Measurements from ENCODE around the gene ELK4. TPM values are rescaled to one million over a fixed set of nuclear protein-coding genes. Genes with fewer than 3 reads are reported as not detected.

Gene ELK4
- total RNA-seq, 2 experiments from 2014 or later, result 54.0 to 57.4 TPM

- CTCF ChIA-PET, result interaction anchor here (1.7 to 2.5 kb wide), 2 partner anchors 11 to 19 kb away, joined by 4 to 9 read pairs; no protein-coding TSS in a partner anchor
These were observed 59.4 kb downstream of the ELK4 start for GRCh38 chr1:205572421-205572820.

GRCh38 chr1:205571747-205572146 is 60.1 kb downstream of the ELK4 start:
- Mint-ChIP-seq H3K27me3 (peaks cover 27% of the 10 kb centered on the region), H3K36me3 (ENCODE audit: low read depth) (no peaks in the 10 kb centered on the region), H3K9me3 (ENCODE audit: low read depth) (no peaks in the 10 kb centered on the region), H3K4me3 (no peak overlapping the region), H3K27ac (no peak overlapping the region), H3K4me1 (peaks cover 3% of the 10 kb centered on the region)
- CTCF ChIA-PET, result interaction anchor here (1.0 to 2.5 kb wide), 3 partner anchors 12 to 29 kb away, joined by 3 to 9 read pairs (median 3); no protein-coding TSS in a partner anchor
- intact Hi-C loops (cut with DNase I, micrococcal nuclease), result no loop called here
- ATAC-seq (no peak), DNase-seq (no peak)
- POLR2A ChIA-PET, result no interaction called here

More at GRCh38 chr1:205572421-205572820, 59.4 kb downstream of the ELK4 start:
- no peak for ATAC-seq
- POLR2A ChIA-PET, result no interaction called here
- no peak overlapping the region for H3K27ac Mint-ChIP-seq
- no peaks in the 10 kb centered on the region for H3K9me3 Mint-ChIP-seq (ENCODE audit: low read depth)
- no peak overlapping the region for H3K4me3 Mint-ChIP-seq
- H3K4me1 Mint-ChIP-seq, result peaks cover 3% of the 10 kb centered on the region
- no peaks in the 10 kb centered on the region for H3K36me3 Mint-ChIP-seq (ENCODE audit: low read depth)
- DNase-seq, result no peak
- H3K27me3 Mint-ChIP-seq, result peaks cover 21% of the 10 kb centered on the region
- intact Hi-C loops (cut with DNase I, micrococcal nuclease), result no loop called here

GRCh38 chr1:205570796-205571537 is 60.8 kb downstream of the ELK4 start:
- peak; percentile 26 for ATAC-seq
- no peak for DNase-seq
- ChIA-PET POLR2A (no interaction called here), CTCF (interaction anchor here (0.6 to 2.5 kb wide), 12 partner anchors 10 to 402 kb away, joined by 3 to 9 read pairs (median 3); no protein-coding TSS in a partner anchor)
- Mint-ChIP-seq H3K36me3 (ENCODE audit: low read depth) (no peaks in the 10 kb centered on the region), H3K4me1 (peaks cover 3% of the 10 kb centered on the region), H3K27ac (no peak overlapping the region), H3K4me3 (no peak overlapping the region), H3K9me3 (ENCODE audit: low read depth) (no peaks in the 10 kb centered on the region), H3K27me3 (peaks cover 30% of the 10 kb centered on the region)
- intact Hi-C loops (cut with DNase I, micrococcal nuclease), result no loop called here

DNA sequence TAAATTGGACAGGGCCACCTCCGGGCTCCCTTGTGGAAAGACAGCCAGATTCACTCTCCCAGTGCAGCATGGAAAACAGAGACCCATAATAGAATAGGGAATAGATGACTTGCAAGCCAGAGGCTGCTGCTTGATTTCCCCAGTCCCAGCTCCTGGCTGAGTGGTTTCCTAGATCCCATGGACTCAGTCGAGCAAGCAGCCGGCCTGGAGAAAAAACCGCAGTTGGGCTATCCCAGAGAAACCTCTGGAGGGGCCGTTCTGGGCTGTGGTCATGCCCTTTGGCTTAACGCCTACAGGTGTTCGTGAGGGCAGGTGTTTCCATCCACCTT is 61.7 kb downstream of the ELK4 start:
- ATAC-seq, result no peak
- intact Hi-C loops (cut with DNase I, micrococcal nuclease), result no loop called here
- ChIA-PET CTCF (interaction anchor here (0.6 to 2.5 kb wide), 9 partner anchors 11 to 401 kb away, joined by 3 to 9 read pairs (median 3); no protein-coding TSS in a partner anchor), POLR2A (no interaction called here)
- no peaks in the 10 kb centered on the region for H3K36me3 Mint-ChIP-seq (ENCODE audit: low read depth)
- no peak overlapping the region for H3K27ac Mint-ChIP-seq
- peaks cover 31% of the 10 kb centered on the region for H3K27me3 Mint-ChIP-seq
- DNase-seq, result no peak
- no peak overlapping the region for H3K4me3 Mint-ChIP-seq
- no peaks in the 10 kb centered on the region for H3K9me3 Mint-ChIP-seq (ENCODE audit: low read depth)
- peaks cover 3% of the 10 kb centered on the region for H3K4me1 Mint-ChIP-seq

GRCh38 chr1:205569411-205570172 is 62.2 kb downstream of the ELK4 start:
- POLR2A ChIA-PET, result no interaction called here
- DNase-seq (no peak), ATAC-seq (no peak)
- H3K9me3 Mint-ChIP-seq (ENCODE audit: low read depth), result no peaks in the 10 kb centered on the region
- intact Hi-C loops (cut with DNase I, micrococcal nuclease), result no loop called here
- H3K27me3 Mint-ChIP-seq, result peaks cover 32% of the 10 kb centered on the region
- H3K36me3 Mint-ChIP-seq (ENCODE audit: low read depth), result no peaks in the 10 kb centered on the region
- H3K27ac Mint-ChIP-seq, result no peak overlapping the region
- CTCF ChIA-PET, result interaction anchor here (0.7 to 1.2 kb wide), 4 partner anchors 10 to 401 kb away, joined by 3 to 6 read pairs (median 4); no protein-coding TSS in a partner anchor
- H3K4me1 Mint-ChIP-seq, result peaks cover 3% of the 10 kb centered on the region
- H3K4me3 Mint-ChIP-seq, result no peak overlapping the region

DNA sequence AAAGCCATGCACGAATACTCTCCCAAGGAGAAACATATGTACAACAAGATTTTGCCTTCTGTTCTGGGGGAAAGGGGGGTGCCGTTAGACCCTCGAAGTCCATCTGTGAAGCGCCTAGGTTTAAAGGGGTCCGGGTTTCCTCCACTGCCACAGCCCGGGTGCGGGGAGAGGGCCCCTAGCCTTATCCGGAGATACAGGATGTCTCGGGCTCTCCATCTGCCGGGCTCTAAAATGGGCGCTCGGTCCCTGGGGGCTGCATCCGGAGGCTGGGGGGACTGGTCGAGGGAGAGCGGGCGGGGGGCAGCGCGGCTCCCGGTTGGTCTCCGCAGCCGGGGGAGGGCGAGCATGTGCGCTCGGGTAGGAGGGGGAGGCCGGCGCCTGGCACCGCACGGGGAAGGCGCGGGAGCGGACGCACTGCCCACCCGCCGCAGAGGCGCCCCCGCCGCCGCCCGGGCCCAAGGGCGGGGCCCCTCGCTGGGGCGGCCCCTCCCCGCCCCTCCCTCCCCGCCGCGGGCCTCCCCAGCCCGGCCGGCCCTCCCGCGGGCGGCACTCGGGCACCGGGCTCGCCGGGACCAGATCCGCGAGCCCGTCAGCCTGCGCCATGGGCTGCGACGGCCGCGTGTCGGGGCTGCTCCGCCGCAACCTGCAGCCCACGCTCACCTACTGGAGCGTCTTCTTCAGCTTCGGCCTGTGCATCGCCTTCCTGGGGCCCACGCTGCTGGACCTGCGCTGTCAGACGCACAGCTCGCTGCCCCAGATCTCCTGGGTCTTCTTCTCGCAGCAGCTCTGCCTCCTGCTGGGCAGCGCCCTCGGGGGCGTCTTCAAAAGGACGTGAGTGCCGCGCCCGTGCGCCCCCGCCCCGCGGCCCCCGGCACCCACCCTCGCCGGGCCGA is 63.1 kb downstream of the ELK4 start:
- peaks cover 3% of the 10 kb centered on the region for H3K4me1 Mint-ChIP-seq
- peak; percentile 53 for ATAC-seq
- ChIA-PET CTCF (interaction anchor here (0.8 to 1.6 kb wide), 4 partner anchors 10 to 90 kb away, joined by 3 to 6 read pairs (median 4); no protein-coding TSS in a partner anchor), POLR2A (no interaction called here)
- peaks cover 38% of the 10 kb centered on the region for H3K27me3 Mint-ChIP-seq
- H3K36me3 Mint-ChIP-seq (ENCODE audit: low read depth), result no peaks in the 10 kb centered on the region
- DNase-seq, result peak; percentile 38
- no peaks in the 10 kb centered on the region for H3K9me3 Mint-ChIP-seq (ENCODE audit: low read depth)
- no peak overlapping the region for H3K27ac Mint-ChIP-seq
- peak overlapping the region; percentile 47 for H3K4me3 Mint-ChIP-seq
- intact Hi-C loops (cut with DNase I, micrococcal nuclease), result no loop called here

DNA sequence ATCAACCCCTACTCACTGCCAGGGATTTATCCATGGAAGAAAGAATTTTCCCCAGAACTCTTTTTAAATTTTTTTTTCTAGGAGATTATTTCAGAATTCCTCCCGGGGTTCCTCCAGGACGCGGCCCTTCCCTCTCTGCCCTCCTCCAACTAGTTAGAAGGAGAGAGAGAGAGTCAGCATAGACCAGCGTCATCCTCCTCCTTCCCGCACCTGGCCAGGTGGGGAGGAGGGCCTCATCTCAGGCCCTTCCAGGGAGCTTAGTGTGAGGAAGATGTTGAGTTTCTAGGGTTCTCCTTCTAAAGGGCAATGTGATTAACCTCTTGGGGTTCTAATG is 63.7 kb downstream of the ELK4 start:
- H3K4me1 Mint-ChIP-seq, result peaks cover 3% of the 10 kb centered on the region
- peaks cover 40% of the 10 kb centered on the region for H3K27me3 Mint-ChIP-seq
- H3K4me3 Mint-ChIP-seq, result no peak overlapping the region
- ChIA-PET POLR2A (no interaction called here), CTCF (interaction anchor here (1.4 to 1.6 kb wide), 2 partner anchors 24 to 46 kb away, joined by 3 to 6 read pairs; no protein-coding TSS in a partner anchor)
- no peak for ATAC-seq
- DNase-seq, result no peak
- no peaks in the 10 kb centered on the region for H3K9me3 Mint-ChIP-seq (ENCODE audit: low read depth)
- no peak overlapping the region for H3K27ac Mint-ChIP-seq
- H3K36me3 Mint-ChIP-seq (ENCODE audit: low read depth), result no peaks in the 10 kb centered on the region
- intact Hi-C loops (cut with DNase I, micrococcal nuclease), result no loop called here

GRCh38 chr1:205567716-205568115 is 64.1 kb downstream of the ELK4 start:
- Mint-ChIP-seq H3K4me1 (peaks cover 3% of the 10 kb centered on the region), H3K27ac (no peak overlapping the region), H3K36me3 (ENCODE audit: low read depth) (no peaks in the 10 kb centered on the region), H3K9me3 (ENCODE audit: low read depth) (no peaks in the 10 kb centered on the region), H3K4me3 (no peak overlapping the region), H3K27me3 (peaks cover 40% of the 10 kb centered on the region)
- DNase-seq (no peak), ATAC-seq (no peak)
- ChIA-PET POLR2A (no interaction called here), CTCF (interaction anchor here (0.5 to 1.6 kb wide), 3 partner anchors 24 to 967 kb away, joined by 3 to 6 read pairs (median 3); no protein-coding TSS in a partner anchor)
- intact Hi-C loops (cut with DNase I, micrococcal nuclease), result no loop called here

DNA sequence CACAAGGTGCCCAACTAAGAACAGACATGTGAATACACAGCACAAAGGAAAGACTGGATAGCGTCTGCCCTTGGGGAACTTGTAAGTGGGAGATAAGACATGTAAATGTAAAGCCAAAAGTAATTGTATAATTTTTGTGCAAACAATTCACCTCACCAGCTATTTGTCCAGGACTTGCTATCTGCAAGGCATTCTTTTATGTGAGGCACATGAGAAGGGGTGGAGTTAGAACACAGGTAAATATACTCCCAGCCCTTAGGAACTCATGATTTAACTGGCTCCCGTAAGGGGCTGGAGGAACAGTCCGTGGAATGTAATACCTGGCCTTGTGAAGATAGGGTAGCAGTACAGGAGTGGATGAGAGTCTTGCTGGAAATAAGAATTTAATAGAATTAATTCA is 66.0 kb downstream of the ELK4 start:
- Mint-ChIP-seq H3K4me1 (peaks cover 3% of the 10 kb centered on the region), H3K27me3 (peaks cover 41% of the 10 kb centered on the region), H3K4me3 (no peak overlapping the region), H3K36me3 (ENCODE audit: low read depth) (no peaks in the 10 kb centered on the region), H3K27ac (no peak overlapping the region), H3K9me3 (ENCODE audit: low read depth) (peaks cover 4% of the 10 kb centered on the region)
- DNase-seq (no peak), ATAC-seq (no peak)
- POLR2A ChIA-PET, result no interaction called here
- intact Hi-C loops (cut with DNase I, micrococcal nuclease), result no loop called here
- CTCF ChIA-PET, result interaction anchor here (2.6 kb wide), 1 partner anchor 92 kb away, joined by 8 read pairs; no protein-coding TSS in a partner anchor

- Mint-ChIP-seq H3K9me3 (ENCODE audit: low read depth) (peaks cover 4% of the 10 kb centered on the region), H3K4me3 (no peak overlapping the region), H3K4me1 (peaks cover 3% of the 10 kb centered on the region), H3K27me3 (peaks cover 48% of the 10 kb centered on the region), H3K36me3 (ENCODE audit: low read depth) (no peaks in the 10 kb centered on the region), H3K27ac (no peak overlapping the region)
- ATAC-seq (no peak), DNase-seq (no peak)
- POLR2A ChIA-PET, result no interaction called here
- CTCF ChIA-PET, result interaction anchor here (0.7 to 2.6 kb wide), 2 partner anchors 27 to 94 kb away, joined by 3 to 8 read pairs; no protein-coding TSS in a partner anchor
- intact Hi-C loops (cut with DNase I, micrococcal nuclease), result no loop called here
These were observed 67.8 kb downstream of the ELK4 start for GRCh38 chr1:205563927-205564441.

Measured in activated CD4-positive, alpha-beta T cell treated with anti-CD3 and anti-CD28 coated beads for 36 hours (primary cell).